H9 (cell line): Measurements from ENCODE around the gene MYRIP. TPM values are rescaled to one million over a fixed set of nuclear protein-coding genes. Genes with fewer than 3 reads are reported as not detected.

ENCODE experiments used
- DNase-seq: peaks from one replicate; pipeline ENCODE4 v3.0.0-alpha.2; 2017
- H2AFZ ChIP-seq: one replicate; pipeline ENCODE4 v1.6.1; 2013; ENCODE audit warnings: mild to moderate bottlenecking, low read length, control low read depth, moderate library complexity
- H2AK5ac ChIP-seq: 2 replicates; pipeline ENCODE4 v1.6.1; 2013; ENCODE audit warnings: low read length, control low read depth, mixed read lengths; ENCODE audit not compliant: insufficient read length
- H2BK120ac ChIP-seq: one replicate; pipeline ENCODE4 v1.6.1; 2013; ENCODE audit warnings: low read depth, mild to moderate bottlenecking, low read length, control low read depth, inconsistent platforms; ENCODE audit not compliant: poor library complexity, severe bottlenecking
- H2BK12ac ChIP-seq: 2 replicates; pipeline ENCODE4 v1.6.1; 2013; ENCODE audit warnings: low read length, control low read depth, mixed read lengths, low read depth; ENCODE audit not compliant: insufficient read length
- H2BK15ac ChIP-seq: 2 replicates; pipeline ENCODE4 v1.6.1; 2013; ENCODE audit warnings: low read depth, low read length, control low read depth
- H2BK20ac ChIP-seq: one replicate; pipeline ENCODE4 v1.6.1; 2013; ENCODE audit warnings: low read depth, mild to moderate bottlenecking, low read length, control low read depth, inconsistent platforms; ENCODE audit not compliant: poor library complexity, severe bottlenecking
- H2BK5ac ChIP-seq: 2 replicates; pipeline ENCODE4 v1.6.1; 2013; ENCODE audit warnings: low read length, control low read depth, mixed read lengths; ENCODE audit not compliant: insufficient read length
- H3K14ac ChIP-seq: 2 replicates; pipeline ENCODE4 v1.6.1; 2013; ENCODE audit warnings: low read length, control low read depth; ENCODE audit not compliant: insufficient read depth
- H3K18ac ChIP-seq: 2 replicates; pipeline ENCODE4 v1.6.1; 2013; ENCODE audit warnings: low read depth, mild to moderate bottlenecking, mixed read lengths, low read length, control low read depth; ENCODE audit not compliant: insufficient read length
- H3K23ac ChIP-seq: 2 replicates; pipeline ENCODE4 v1.6.1; 2013; ENCODE audit warnings: low read length, control low read depth, mixed read lengths, low read depth; ENCODE audit not compliant: insufficient read length
- H3K23me2 ChIP-seq: 2 replicates; pipeline ENCODE4 v1.6.1; 2013; ENCODE audit warnings: low read depth, mild to moderate bottlenecking, mixed read lengths, low read length, control low read depth; ENCODE audit not compliant: insufficient read length, poor library complexity, severe bottlenecking
- H3K27ac ChIP-seq: 2 replicates; pipeline ENCODE4 v1.5.1; 2013; ENCODE audit warnings: low read length, control low read depth, mixed read lengths, low read depth; ENCODE audit not compliant: insufficient read length
- H3K27me3 ChIP-seq: 2 replicates; pipeline ENCODE4 v1.6.1; 2013; ENCODE audit warnings: low read length, control low read depth, inconsistent platforms; ENCODE audit not compliant: insufficient read depth
- H3K4ac ChIP-seq: 2 replicates; pipeline ENCODE4 v1.6.1; 2013; ENCODE audit warnings: low read depth, mild to moderate bottlenecking, control low read depth, inconsistent platforms, low read length, moderate library complexity
- H3K4me1 ChIP-seq: 2 replicates; pipeline ENCODE4 v1.6.1; 2013; ENCODE audit warnings: low read length, control low read depth, inconsistent platforms; ENCODE audit not compliant: insufficient read depth
- H3K4me2 ChIP-seq: 2 replicates; pipeline ENCODE4 v1.6.1; 2013; ENCODE audit warnings: low read length, control low read depth, mixed read lengths; ENCODE audit not compliant: insufficient read length, insufficient read depth
- H3K56ac ChIP-seq: 2 replicates; pipeline ENCODE4 v1.6.1; 2013; ENCODE audit warnings: low read depth, mild to moderate bottlenecking, mixed read lengths, low read length, control low read depth; ENCODE audit not compliant: insufficient read length
- H3K79me1 ChIP-seq: 2 replicates; pipeline ENCODE4 v1.6.1; 2013; ENCODE audit warnings: low read depth, mild to moderate bottlenecking, moderate library complexity, low read length, control low read depth, inconsistent platforms; ENCODE audit not compliant: insufficient read depth, poor library complexity, severe bottlenecking
- H3K79me2 ChIP-seq: 2 replicates; pipeline ENCODE4 v1.6.1; 2013; ENCODE audit warnings: low read length, control low read depth, inconsistent platforms; ENCODE audit not compliant: insufficient read depth
- H3K9ac ChIP-seq: 2 replicates; pipeline ENCODE4 v1.6.1; 2013; ENCODE audit warnings: low read length, control low read depth, mixed read lengths; ENCODE audit not compliant: insufficient read length; ENCODE audit errors: extremely low read depth
- H3K9me3 ChIP-seq: one replicate; pipeline ENCODE4 v1.6.1; 2013; ENCODE audit warnings: low read depth, low read length, inconsistent platforms; ENCODE audit not compliant: control insufficient read depth
- H3T11ph ChIP-seq: one replicate; pipeline ENCODE4 v1.6.1; 2013; ENCODE audit warnings: mild to moderate bottlenecking, low read length, control low read depth, inconsistent platforms
- H4K20me1 ChIP-seq: one replicate; pipeline ENCODE4 v1.6.1; 2013; ENCODE audit not compliant: control insufficient read depth, insufficient read length, insufficient read depth
- H4K5ac ChIP-seq: 2 replicates; pipeline ENCODE4 v1.6.1; 2013; ENCODE audit warnings: low read depth, mild to moderate bottlenecking, mixed read lengths, low read length, control low read depth; ENCODE audit not compliant: insufficient read length
- H4K8ac ChIP-seq: replicated peaks from 2 replicates; pipeline ENCODE4 v1.6.1; 2013; ENCODE audit warnings: low read length, control low read depth, mixed read lengths, low read depth; ENCODE audit not compliant: insufficient read length
- H4K91ac ChIP-seq: 2 replicates; pipeline ENCODE4 v1.6.1; 2013; ENCODE audit warnings: low read depth, mild to moderate bottlenecking, moderate library complexity, mixed read lengths, low read length, control low read depth; ENCODE audit not compliant: insufficient read length
- H3K27ac Mint-ChIP-seq, 3 experiments: 2 replicates in 2 of 3; 3 replicates in 1 of 3; pipeline ENCODE4 v1.8.0; 2020 to 2021; ENCODE audit warnings: mixed read lengths in 3 of 3, mild to moderate bottlenecking in 1 of 3, moderate library complexity in 1 of 3
- H3K27me3 Mint-ChIP-seq: 2 replicates; pipeline ENCODE4 v1.8.0; 2021; ENCODE audit warnings: low read depth, mild to moderate bottlenecking, moderate library complexity, mixed read lengths
- H3K36me3 Mint-ChIP-seq, 3 experiments: 2 replicates in 2 of 3; 3 replicates in 1 of 3; pipeline ENCODE4 v1.8.0; 2020 to 2021; ENCODE audit warnings: low read depth in 3 of 3, mixed read lengths in 3 of 3; ENCODE audit not compliant: insufficient read depth in 1 of 3
- H3K4me1 Mint-ChIP-seq, 2 experiments: 2 replicates each; pipeline ENCODE4 v1.8.0; 2020; ENCODE audit warnings: mixed read lengths in 2 of 2
- H3K4me3 Mint-ChIP-seq, 2 experiments: 2 replicates in 1 of 2; 3 replicates in 1 of 2; pipeline ENCODE4 v1.8.0; 2020 to 2021; ENCODE audit warnings: mild to moderate bottlenecking in 2 of 2, mixed read lengths in 2 of 2, moderate library complexity in 1 of 2
- H3K9me3 Mint-ChIP-seq, 2 experiments: 2 replicates in 1 of 2; 3 replicates in 1 of 2; pipeline ENCODE4 v1.8.0; 2020; ENCODE audit warnings: mild to moderate bottlenecking in 2 of 2, mixed read lengths in 2 of 2, moderate library complexity in 1 of 2
- CTCF ChIP-seq: fragments of 200-600 bp; sonication (generic); conservative IDR thresholded peaks from 3 replicates; pipeline ENCODE4 v1.8.0; 2021; ENCODE audit warnings: antibody characterized with exemption, mild to moderate bottlenecking
- WGBS: extraction: QIAGEN DNeasy Blood & Tissue Kit; methylation state at CpG from one replicate; pipeline ENCODE4 v1.1.7; 2013; ENCODE audit warnings: missing lambda C conversion rate, low lambda C conversion rate, mixed read lengths; ENCODE audit not compliant: insufficient read length; ENCODE audit errors: extremely low coverage; 5-methylcytosine and 5-hydroxymethylcytosine counted together
- total RNA-seq: library from RNA; stranded (reverse); gene quantifications from 2 replicates; pipeline ENCODE4 v1.2.1, GENCODE V29; 2021

Gene MYRIP
- total RNA-seq, 1 experiment from 2014 or later: 1.8 TPM

DNA sequence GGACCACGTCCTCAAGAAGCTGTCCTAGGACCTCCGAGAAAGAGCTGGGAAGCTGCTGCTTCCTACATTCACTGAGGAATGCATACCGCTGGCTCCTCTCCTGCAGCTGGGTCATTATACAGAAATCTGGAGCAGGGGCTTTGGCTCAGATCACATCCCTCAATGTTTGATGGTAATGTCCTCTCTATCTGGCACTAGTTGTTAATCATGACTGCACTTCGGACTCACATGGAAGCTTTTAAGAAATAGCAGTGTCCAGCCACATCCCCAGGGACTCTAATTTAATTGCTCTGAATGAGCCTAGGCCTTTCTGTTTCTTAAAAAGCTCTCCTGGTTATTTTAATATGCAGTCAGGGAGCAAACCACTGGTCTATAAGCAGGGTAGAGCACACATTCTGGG is 25.7 kb upstream of the MYRIP start:
- H4K5ac ChIP-seq: no peak overlapping the region
- no peak overlapping the region for H4K91ac ChIP-seq
- H3K56ac ChIP-seq: no peak overlapping the region
- H3K27ac Mint-ChIP-seq: no peak overlapping the region; a peak in 1 of 7 replicates
- no peak overlapping the region for H2BK120ac ChIP-seq
- no peak overlapping the region for H3T11ph ChIP-seq
- peaks cover 2 to 5% (median 2%) of the 10 kb centered on the region in 3 experiments; a peak in 6 of 7 replicates for H3K36me3 Mint-ChIP-seq
- H3K4me1 Mint-ChIP-seq: no peaks in the 10 kb centered on the region
- no peak overlapping the region for H2AK5ac ChIP-seq
- no peak for TF ChIP-seq CTCF
- H3K9me3 Mint-ChIP-seq: peaks cover 3 to 6% of the 10 kb centered on the region in 2 experiments; a peak in 3 of 5 replicates
- no peaks in the 10 kb centered on the region for H3K79me2 ChIP-seq
- H3K4me2 ChIP-seq: no peak overlapping the region
- no peaks in the 10 kb centered on the region for H3K4me1 ChIP-seq
- no peak overlapping the region for H2BK12ac ChIP-seq
- DNase-seq: no peak
- H2BK20ac ChIP-seq: no peak overlapping the region
- no peak overlapping the region for H2BK15ac ChIP-seq
- no peaks in the 10 kb centered on the region for H3K9me3 ChIP-seq
- H3K23ac ChIP-seq: no peak overlapping the region
- no peak overlapping the region for H2BK5ac ChIP-seq
- no CpG with 5 or more reads among the region's 4 CpGs for WGBS
- H3K79me1 ChIP-seq: no peaks in the 10 kb centered on the region
- no peaks in the 10 kb centered on the region for H4K20me1 ChIP-seq
- no peak overlapping the region for H3K14ac ChIP-seq
- H2AFZ ChIP-seq: no peak overlapping the region
- H3K27me3 Mint-ChIP-seq: peaks cover 1% of the 10 kb centered on the region; the same call in 1 of the 2 replicates
- no peaks in the 10 kb centered on the region for H3K23me2 ChIP-seq
- no peak overlapping the region for H4K8ac ChIP-seq
- H3K9ac ChIP-seq: no peak overlapping the region
- no peaks in the 10 kb centered on the region for H3K27me3 ChIP-seq
- H3K4me3 Mint-ChIP-seq: no peak overlapping the region
- H3K27ac ChIP-seq: no peak overlapping the region
- no peak overlapping the region for H3K18ac ChIP-seq
- no peak overlapping the region for H3K4ac ChIP-seq
